Measurements from ENCODE around the gene COL19A1.

COL19A1 gene

GRCh38 chr6:70152786-70153185 is 286.4 kb downstream of the COL19A1 start:
- Histone ChIP-seq H3K27me3 (replicated peaks; ENCODE audit: control insufficient read depth, insufficient read depth, low read length) (peaks cover 19% of the 10 kb centered on the region), H3K4me3 (ENCODE audit: low read length) (no peak overlapping the region), H3K4me1 (ENCODE audit: control insufficient read depth, insufficient read depth, low read length) (peaks cover 3% of the 10 kb centered on the region), H3K36me3 (ENCODE audit: control insufficient read depth, insufficient read depth, low read length, severe bottlenecking) (no peaks in the 10 kb centered on the region), H3K9ac (ENCODE audit: low read length) (no peak overlapping the region), H3K9me3 (ENCODE audit: control insufficient read depth, low read length) (no peaks in the 10 kb centered on the region)
- no peak for DNase-seq (ENCODE audit: low read depth)

- no peak overlapping the region for H3K9ac ChIP-seq (ENCODE audit: low read length)
- H3K27me3 ChIP-seq (replicated peaks; ENCODE audit: control insufficient read depth, insufficient read depth, low read length) = peaks cover 13% of the 10 kb centered on the region
- DNase-seq (ENCODE audit: low read depth) = no peak
- H3K36me3 ChIP-seq (ENCODE audit: control insufficient read depth, insufficient read depth, low read length, severe bottlenecking) = no peaks in the 10 kb centered on the region
- H3K9me3 ChIP-seq (ENCODE audit: control insufficient read depth, low read length) = no peaks in the 10 kb centered on the region
- no peak overlapping the region for H3K4me3 ChIP-seq (ENCODE audit: low read length)
- no peaks in the 10 kb centered on the region for H3K4me1 ChIP-seq (ENCODE audit: control insufficient read depth, insufficient read depth, low read length)
Observed at GRCh38 chr6:70157086-70157485, 290.7 kb downstream of the COL19A1 start.

GRCh38 chr6:70160276-70160675 is 293.9 kb downstream of the COL19A1 start:
- Histone ChIP-seq H3K4me1 (ENCODE audit: control insufficient read depth, insufficient read depth, low read length) (no peaks in the 10 kb centered on the region), H3K36me3 (ENCODE audit: control insufficient read depth, insufficient read depth, low read length, severe bottlenecking) (no peaks in the 10 kb centered on the region), H3K4me3 (ENCODE audit: low read length) (no peak overlapping the region), H3K27me3 (replicated peaks; ENCODE audit: control insufficient read depth, insufficient read depth, low read length) (peaks cover 10% of the 10 kb centered on the region), H3K9me3 (ENCODE audit: control insufficient read depth, low read length) (no peaks in the 10 kb centered on the region), H3K9ac (ENCODE audit: low read length) (no peak overlapping the region)
- DNase-seq (ENCODE audit: low read depth) = no peak

DNA sequence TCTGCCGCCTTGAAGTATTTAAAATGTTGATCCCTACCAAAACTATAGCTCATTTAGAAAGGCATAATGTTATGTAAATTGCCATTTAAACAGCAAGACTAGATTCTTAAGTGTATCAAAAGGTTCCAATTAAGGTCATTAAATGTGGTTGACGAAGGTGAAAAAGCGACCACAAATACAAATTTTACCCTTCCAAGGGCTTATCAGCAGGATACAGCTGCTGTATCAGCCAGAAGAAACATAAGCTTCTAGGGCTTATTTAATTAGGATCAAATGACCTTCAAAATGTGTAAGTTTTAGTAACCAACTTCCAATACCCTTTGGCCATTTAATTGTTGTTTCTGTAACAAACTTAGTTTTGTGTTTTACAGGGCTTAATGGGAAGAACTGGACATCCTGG is 296.6 kb downstream of the COL19A1 start:
- H3K4me3 ChIP-seq (ENCODE audit: low read length) = no peak overlapping the region
- H3K36me3 ChIP-seq (ENCODE audit: control insufficient read depth, insufficient read depth, low read length, severe bottlenecking) = no peaks in the 10 kb centered on the region
- no peak overlapping the region for H3K9ac ChIP-seq (ENCODE audit: low read length)
- DNase-seq (ENCODE audit: low read depth) = no peak
- H3K9me3 ChIP-seq (ENCODE audit: control insufficient read depth, low read length) = no peaks in the 10 kb centered on the region
- H3K4me1 ChIP-seq (ENCODE audit: control insufficient read depth, insufficient read depth, low read length) = no peaks in the 10 kb centered on the region
- peaks cover 9% of the 10 kb centered on the region for H3K27me3 ChIP-seq (replicated peaks; ENCODE audit: control insufficient read depth, insufficient read depth, low read length)

- DNase-seq (ENCODE audit: low read depth) = no peak
Observed at GRCh38 chr6:70163795-70164194, 297.4 kb downstream of the COL19A1 start.

DNA sequence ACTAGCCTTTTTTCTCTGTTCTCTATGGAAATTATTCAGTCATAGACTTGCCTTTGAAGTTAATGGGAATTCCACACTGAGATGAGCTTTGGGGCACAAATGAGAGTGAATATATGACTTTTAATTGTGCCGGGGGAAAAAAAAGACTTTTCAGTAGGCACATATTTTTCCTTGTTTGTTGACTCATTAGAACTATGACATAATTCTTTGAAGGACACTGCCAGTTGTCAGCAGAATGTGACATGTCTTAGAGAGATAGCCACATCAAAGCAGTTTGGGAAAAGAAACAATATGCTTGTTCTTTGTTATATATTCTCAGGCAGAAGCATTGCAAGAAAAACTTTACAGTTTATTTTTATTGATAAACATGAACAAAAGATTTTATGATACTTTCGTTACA is 298.2 kb downstream of the COL19A1 start:
- H3K4me1 ChIP-seq (ENCODE audit: control insufficient read depth, insufficient read depth, low read length) = no peaks in the 10 kb centered on the region
- no peak overlapping the region for H3K9ac ChIP-seq (ENCODE audit: low read length)
- no peaks in the 10 kb centered on the region for H3K9me3 ChIP-seq (ENCODE audit: control insufficient read depth, low read length)
- H3K36me3 ChIP-seq (ENCODE audit: control insufficient read depth, insufficient read depth, low read length, severe bottlenecking) = no peaks in the 10 kb centered on the region
- no peak for DNase-seq (ENCODE audit: low read depth)
- no peak overlapping the region for H3K4me3 ChIP-seq (ENCODE audit: low read length)
- peaks cover 9% of the 10 kb centered on the region for H3K27me3 ChIP-seq (replicated peaks; ENCODE audit: control insufficient read depth, insufficient read depth, low read length)

More at GRCh38 chr6:70163795-70164194, 297.4 kb downstream of the COL19A1 start:
- Histone ChIP-seq H3K9ac (ENCODE audit: low read length) (no peak overlapping the region), H3K36me3 (ENCODE audit: control insufficient read depth, insufficient read depth, low read length, severe bottlenecking) (no peaks in the 10 kb centered on the region), H3K4me3 (ENCODE audit: low read length) (no peak overlapping the region), H3K4me1 (ENCODE audit: control insufficient read depth, insufficient read depth, low read length) (no peaks in the 10 kb centered on the region), H3K9me3 (ENCODE audit: control insufficient read depth, low read length) (no peaks in the 10 kb centered on the region), H3K27me3 (replicated peaks; ENCODE audit: control insufficient read depth, insufficient read depth, low read length) (peaks cover 9% of the 10 kb centered on the region)

DNA sequence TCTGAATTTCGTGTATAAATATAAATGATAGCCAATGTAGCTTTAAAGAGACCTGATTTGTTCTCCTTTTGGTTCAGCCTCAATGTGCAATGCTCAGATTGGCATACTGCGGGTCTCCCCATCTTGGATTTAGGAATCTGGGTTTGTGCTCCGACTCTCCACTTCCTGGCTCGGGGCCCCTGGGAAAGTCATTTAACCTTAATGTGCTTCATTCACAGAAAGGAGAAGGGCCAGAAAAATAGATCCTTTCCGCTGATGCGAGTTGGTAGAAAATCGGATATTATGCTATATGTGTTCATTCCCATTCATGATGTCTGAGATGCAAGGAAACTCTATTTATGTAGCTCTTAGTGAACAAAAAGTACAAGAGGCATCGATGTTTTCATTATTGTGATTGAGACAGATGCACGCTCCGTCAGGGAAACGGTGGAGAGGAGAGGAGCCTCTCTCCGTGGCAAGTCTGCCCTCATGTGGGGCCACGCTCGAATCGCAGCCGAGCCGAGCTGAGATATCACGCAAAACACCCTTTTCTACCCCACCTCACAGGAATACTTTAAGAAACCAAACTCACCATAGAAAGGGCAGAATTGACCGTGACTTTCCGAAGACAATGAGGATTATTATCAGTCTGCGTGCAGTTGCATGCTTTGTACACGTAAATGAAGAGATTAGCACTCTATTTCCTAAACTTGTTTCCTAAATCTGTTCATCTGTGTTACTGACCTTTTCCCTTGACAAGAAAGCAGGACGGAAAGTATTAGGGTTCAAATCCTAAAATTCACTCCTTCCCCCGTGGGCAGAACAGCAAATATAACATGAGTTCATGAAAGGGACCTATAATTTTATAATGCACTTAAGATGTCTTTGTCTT is 300.0 kb downstream of the COL19A1 start:
- H3K4me1 ChIP-seq (ENCODE audit: control insufficient read depth, insufficient read depth, low read length) = no peaks in the 10 kb centered on the region

DNA sequence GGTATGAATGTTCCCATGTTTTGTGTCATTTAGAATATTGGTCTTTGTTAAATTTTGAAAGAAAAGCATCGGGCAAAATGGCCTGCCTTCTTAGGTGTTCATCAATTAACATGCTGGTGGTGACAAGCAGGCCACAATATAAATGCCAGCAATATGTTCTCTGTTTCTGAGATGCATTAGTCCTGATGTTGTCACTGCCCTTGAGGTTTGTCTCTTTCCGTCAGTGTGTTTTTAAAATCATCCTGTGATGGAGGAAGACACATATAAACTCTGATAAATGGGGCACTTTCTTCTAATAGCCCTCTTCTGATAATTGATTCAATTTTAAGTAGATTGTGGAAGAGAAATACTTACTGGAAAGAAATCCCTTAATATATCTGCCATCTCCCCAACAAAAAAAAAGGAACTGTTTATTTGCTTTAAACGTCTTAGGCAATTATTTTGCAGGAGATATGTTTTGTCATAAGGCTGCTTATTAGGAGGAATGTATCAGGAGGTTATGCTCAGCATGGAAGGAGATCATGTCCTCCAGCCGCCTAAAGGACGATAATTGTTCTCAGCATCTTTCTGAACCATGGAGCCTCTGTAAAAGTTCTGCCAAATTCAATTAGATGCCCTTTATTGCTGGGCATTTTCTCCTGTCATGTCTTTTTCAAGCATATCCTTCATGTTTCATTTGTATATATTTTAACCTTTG is 302.5 kb downstream of the COL19A1 start:
- H3K9me3 ChIP-seq (ENCODE audit: control insufficient read depth, low read length) = no peaks in the 10 kb centered on the region
- no peaks in the 10 kb centered on the region for H3K4me1 ChIP-seq (ENCODE audit: control insufficient read depth, insufficient read depth, low read length)
- no peak overlapping the region for H3K9ac ChIP-seq (ENCODE audit: low read length)
- H3K27me3 ChIP-seq (replicated peaks; ENCODE audit: control insufficient read depth, insufficient read depth, low read length) = peaks cover 6% of the 10 kb centered on the region
- no peak overlapping the region for H3K4me3 ChIP-seq (ENCODE audit: low read length)
- DNase-seq (ENCODE audit: low read depth) = no peak
- no peaks in the 10 kb centered on the region for H3K36me3 ChIP-seq (ENCODE audit: control insufficient read depth, insufficient read depth, low read length, severe bottlenecking)

More for the DNA sequence above, 300.0 kb downstream of the COL19A1 start:
- no peaks in the 10 kb centered on the region for H3K36me3 ChIP-seq (ENCODE audit: control insufficient read depth, insufficient read depth, low read length, severe bottlenecking)
- H3K27me3 ChIP-seq (replicated peaks; ENCODE audit: control insufficient read depth, insufficient read depth, low read length) = peaks cover 9% of the 10 kb centered on the region
- peak; percentile 76 for DNase-seq (ENCODE audit: low read depth)
- H3K4me3 ChIP-seq (ENCODE audit: low read length) = peak overlapping the region; percentile 61
- H3K9ac ChIP-seq (ENCODE audit: low read length) = peak overlapping the region; percentile 29
- H3K9me3 ChIP-seq (ENCODE audit: control insufficient read depth, low read length) = no peaks in the 10 kb centered on the region

GRCh38 chr6:70171236-70171635 is 304.9 kb downstream of the COL19A1 start:
- Histone ChIP-seq H3K9ac (ENCODE audit: low read length) (no peak overlapping the region), H3K4me3 (ENCODE audit: low read length) (no peak overlapping the region), H3K4me1 (ENCODE audit: control insufficient read depth, insufficient read depth, low read length) (no peaks in the 10 kb centered on the region), H3K36me3 (ENCODE audit: control insufficient read depth, insufficient read depth, low read length, severe bottlenecking) (no peaks in the 10 kb centered on the region), H3K27me3 (replicated peaks; ENCODE audit: control insufficient read depth, insufficient read depth, low read length) (peaks cover 6% of the 10 kb centered on the region), H3K9me3 (ENCODE audit: control insufficient read depth, low read length) (no peaks in the 10 kb centered on the region)
- DNase-seq (ENCODE audit: low read depth) = no peak

- no peak overlapping the region for H3K4me3 ChIP-seq (ENCODE audit: low read length)
- no peak overlapping the region for H3K9ac ChIP-seq (ENCODE audit: low read length)
- no peaks in the 10 kb centered on the region for H3K9me3 ChIP-seq (ENCODE audit: control insufficient read depth, low read length)
- H3K27me3 ChIP-seq (replicated peaks; ENCODE audit: control insufficient read depth, insufficient read depth, low read length) = no peaks in the 10 kb centered on the region
- no peak for DNase-seq (ENCODE audit: low read depth)
- H3K36me3 ChIP-seq (ENCODE audit: control insufficient read depth, insufficient read depth, low read length, severe bottlenecking) = no peaks in the 10 kb centered on the region
- H3K4me1 ChIP-seq (ENCODE audit: control insufficient read depth, insufficient read depth, low read length) = no peaks in the 10 kb centered on the region
Observed at GRCh38 chr6:70172252-70172651, 305.9 kb downstream of the COL19A1 start.

GRCh38 chr6:70175770-70176169 is 309.4 kb downstream of the COL19A1 start:
- no peak overlapping the region for H3K4me3 ChIP-seq (ENCODE audit: low read length)
- H3K4me1 ChIP-seq (ENCODE audit: control insufficient read depth, insufficient read depth, low read length) = no peaks in the 10 kb centered on the region
- no peaks in the 10 kb centered on the region for H3K36me3 ChIP-seq (ENCODE audit: control insufficient read depth, insufficient read depth, low read length, severe bottlenecking)
- DNase-seq (ENCODE audit: low read depth) = no peak
- H3K9ac ChIP-seq (ENCODE audit: low read length) = no peak overlapping the region
- peaks cover 7% of the 10 kb centered on the region for H3K9me3 ChIP-seq (ENCODE audit: control insufficient read depth, low read length)
- no peaks in the 10 kb centered on the region for H3K27me3 ChIP-seq (replicated peaks; ENCODE audit: control insufficient read depth, insufficient read depth, low read length)
